ENCODE measurements around the gene DCP1B. TPM values are rescaled to one million over a fixed set of nuclear protein-coding genes. Genes with fewer than 3 reads are reported as not detected.
"Not testable (repeated sequence)": the region's sequence is repeated elsewhere in the genome, so short reads cannot be mapped to it uniquely, and the experiment has no call there.

Gene DCP1B
- total RNA-seq, 1 donor from 2014 or later: 5.4 TPM

- no peak for DNase-seq
These were observed 29.4 kb downstream of the DCP1B start for GRCh38 chr12:1974812-1975211.

- DNase-seq: no peak
These were observed 31.4 kb downstream of the DCP1B start for GRCh38 chr12:1972856-1973317.

- DNase-seq: no peak
These were observed 32.0 kb downstream of the DCP1B start for GRCh38 chr12:1972260-1972659.

GRCh38 chr12:1970331-1970900 is 33.8 kb downstream of the DCP1B start:
- DNase-seq: no peak

GRCh38 chr12:1966561-1967226 is 37.6 kb downstream of the DCP1B start:
- no peak for DNase-seq

GRCh38 chr12:1965916-1966315 is 38.3 kb downstream of the DCP1B start:
- DNase-seq: no peak

- no peak for DNase-seq
These were observed 41.9 kb downstream of the DCP1B start for GRCh38 chr12:1962051-1963020.

GRCh38 chr12:1956716-1957115 is 47.5 kb downstream of the DCP1B start:
- no peak for DNase-seq

GRCh38 chr12:1949771-1950470 is 54.3 kb downstream of the DCP1B start:
- DNase-seq: no peak

- no peak for DNase-seq
These were observed 55.4 kb downstream of the DCP1B start for GRCh38 chr12:1948883-1949282.

GRCh38 chr12:1947081-1947480 is 57.2 kb downstream of the DCP1B start:
- DNase-seq: no peak

GRCh38 chr12:1946296-1946695 is 58.0 kb downstream of the DCP1B start:
- no peak for DNase-seq

- DNase-seq: not testable (repeated sequence)
These were observed 58.8 kb downstream of the DCP1B start for GRCh38 chr12:1945502-1945901.

- DNase-seq: peak; percentile 90
These were observed 64.3 kb downstream of the DCP1B start for GRCh38 chr12:1939801-1940607.

- DNase-seq: no peak
These were observed 64.9 kb downstream of the DCP1B start for GRCh38 chr12:1939331-1939730.

GRCh38 chr12:1937481-1938224 is 66.6 kb downstream of the DCP1B start:
- no peak for DNase-seq

GRCh38 chr12:1936406-1937320 is 67.6 kb downstream of the DCP1B start:
- peak; percentile 24 for DNase-seq

- DNase-seq: no peak
These were observed 68.4 kb downstream of the DCP1B start for GRCh38 chr12:1935700-1936378.

- no peak for DNase-seq
These were observed 69.0 kb downstream of the DCP1B start for GRCh38 chr12:1935242-1935641.
